RCC 7860 (cell line): ENCODE results near the gene HAS3.
A peak's percentile ranks its signal among the peaks of the same experiment; 100 is the strongest.
"Not testable (repeated sequence)": the region's sequence is repeated elsewhere in the genome, so short reads cannot be mapped to it uniquely, and the experiment has no call there.

Source experiments
- DNase-seq: peaks from one replicate; pipeline ENCODE4 v3.0.0-alpha.2; 2015; ENCODE audit warnings: low spot score
- FAIRE-seq: peaks from 2 replicates; lab custom pipeline; 2012; peaks lifted over from hg19 to GRCh38; lab: Jason Lieb, UNC

The HAS3 gene

GRCh38 chr16:69115837-69116236 lies 10.4 kb downstream of the HAS3 start:
- FAIRE-seq = no peak
- DNase-seq = no peak

GRCh38 chr16:69116256-69116875 lies 10.9 kb downstream of the HAS3 start:
- no peak for DNase-seq
- no peak for FAIRE-seq

GRCh38 chr16:69116906-69117305 lies 11.5 kb downstream of the HAS3 start:
- DNase-seq = no peak
- no peak for FAIRE-seq

- no peak for DNase-seq
- no peak for FAIRE-seq
Observed at GRCh38 chr16:69118468-69118867, 13.0 kb downstream of the HAS3 start.

- no peak for FAIRE-seq
- no peak for DNase-seq
Observed at GRCh38 chr16:69118994-69119393, 13.5 kb downstream of the HAS3 start.

- DNase-seq (no peak), FAIRE-seq (no peak)
Observed at GRCh38 chr16:69119536-69119935, 14.1 kb downstream of the HAS3 start.

- no peak for FAIRE-seq
- DNase-seq = no peak
Observed at GRCh38 chr16:69120096-69120664, 14.7 kb downstream of the HAS3 start.

- DNase-seq (peak; percentile 58), FAIRE-seq (peak; percentile 47)
Observed at GRCh38 chr16:69123910-69124309, 18.5 kb downstream of the HAS3 start.

- DNase-seq, FAIRE-seq: not testable (repeated sequence)
Observed at GRCh38 chr16:69124406-69124805, 19.0 kb downstream of the HAS3 start.

GRCh38 chr16:69124961-69125360 lies 19.5 kb downstream of the HAS3 start:
- FAIRE-seq, DNase-seq: not testable (repeated sequence)

GRCh38 chr16:69126221-69126620 lies 20.8 kb downstream of the HAS3 start:
- FAIRE-seq = no peak
- DNase-seq = no peak

GRCh38 chr16:69126801-69127200 lies 21.3 kb downstream of the HAS3 start:
- DNase-seq, FAIRE-seq: not testable (repeated sequence)

- FAIRE-seq = no peak
- DNase-seq = no peak
Observed at GRCh38 chr16:69127966-69128510, 22.6 kb downstream of the HAS3 start.

GRCh38 chr16:69130461-69130860 lies 25.0 kb downstream of the HAS3 start:
- no peak for FAIRE-seq

GRCh38 chr16:69131167-69131838 lies 25.9 kb downstream of the HAS3 start:
- DNase-seq (no peak), FAIRE-seq (no peak)

More at GRCh38 chr16:69130461-69130860, 25.0 kb downstream of the HAS3 start:
- DNase-seq = no peak

- FAIRE-seq (no peak), DNase-seq (peak; percentile 63)
Observed at GRCh38 chr16:69131839-69132423, 26.5 kb downstream of the HAS3 start.

GRCh38 chr16:69132424-69133252 lies 27.2 kb downstream of the HAS3 start, which contains the start of the genes CHTF8 and UTP4:
TSS of gene CHTF8 (minus strand) at chr16:69132588. CDS start at chr16:69121458, 11,130 bp downstream.
TSS of gene UTP4 (plus strand) at chr16:69132649. CDS start at chr16:69133460, 811 bp downstream.
- DNase-seq = peak; percentile 57
- FAIRE-seq = no peak

GRCh38 chr16:69133373-69133954 lies 28.0 kb downstream of the HAS3 start:
- no peak for FAIRE-seq

GRCh38 chr16:69138608-69139007 lies 33.2 kb downstream of the HAS3 start:
- DNase-seq = no peak
- no peak for FAIRE-seq

More at GRCh38 chr16:69133373-69133954, 28.0 kb downstream of the HAS3 start:
- DNase-seq = no peak

GRCh38 chr16:69139464-69139863 lies 34.0 kb downstream of the HAS3 start:
- not testable (repeated sequence) for DNase-seq, FAIRE-seq
